Keratinocyte (primary cell): ENCODE data around the gene HGS. TPM values are rescaled to one million over a fixed set of nuclear protein-coding genes. Genes with fewer than 3 reads are reported as not detected.

Experiments used
- DNase-seq: peaks from one replicate; pipeline ENCODE4 v3.0.0-alpha.2; 2011; ENCODE audit warnings: low read depth, missing footprints, low spot score
- FAIRE-seq: peaks from 2 replicates; lab custom pipeline; 2011; peaks lifted over from hg19 to GRCh38; lab: Jason Lieb, UNC
- H2AFZ ChIP-seq: 2 replicates; pipeline ENCODE4 v1.6.0; 2012; ENCODE audit warnings: low read length, control low read depth, inconsistent platforms; ENCODE audit not compliant: control insufficient read depth
- H3K27ac ChIP-seq: 2 replicates; pipeline ENCODE4 v1.5.1; 2011; ENCODE audit warnings: low read length; ENCODE audit not compliant: control insufficient read depth, insufficient read depth
- H3K27me3 ChIP-seq: 3 replicates; pipeline ENCODE4 v1.6.0; 2011; ENCODE audit warnings: low read length; ENCODE audit not compliant: control insufficient read depth, insufficient read depth; ENCODE audit errors: extremely low read depth
- H3K36me3 ChIP-seq, 2 experiments: 2 replicates in 1 of 2; 3 replicates in 1 of 2; pipeline ENCODE4 v1.5.1; 2011; ENCODE audit warnings: low read length in 2 of 2, mild to moderate bottlenecking in 1 of 2; ENCODE audit not compliant: control insufficient read depth in 2 of 2, insufficient read depth in 2 of 2; ENCODE audit errors: extremely low read depth in 1 of 2
- H3K4me1 ChIP-seq: 3 replicates; pipeline ENCODE4 v1.5.1; 2011; ENCODE audit warnings: low read length; ENCODE audit not compliant: control insufficient read depth, insufficient read depth; ENCODE audit errors: extremely low read depth
- H3K4me2 ChIP-seq: 3 replicates; pipeline ENCODE4 v1.6.0; 2011; ENCODE audit warnings: low read depth, low read length; ENCODE audit not compliant: control insufficient read depth, insufficient read depth; ENCODE audit errors: extremely low read depth
- H3K4me3 ChIP-seq, 3 experiments: fragments of 200-600 bp in 1 of 3; sonication (generic) in 1 of 3; 2 replicates in 2 of 3; 3 replicates in 1 of 3; pipeline ENCODE4 v1.5.1; 2011 to 2016; ENCODE audit warnings: low read length in 3 of 3, mild to moderate bottlenecking in 3 of 3, control low read depth in 2 of 3, inconsistent platforms in 1 of 3, low read depth in 1 of 3, mixed read lengths in 1 of 3, mixed run types in 1 of 3, moderate library complexity in 1 of 3; ENCODE audit not compliant: control insufficient read depth in 2 of 3, insufficient read depth in 2 of 3; ENCODE audit errors: extremely low read depth in 1 of 3
- H3K79me2 ChIP-seq: 2 replicates; pipeline ENCODE4 v1.6.0; 2012; ENCODE audit warnings: low read length; ENCODE audit not compliant: control insufficient read depth, insufficient read depth
- H3K9ac ChIP-seq: 3 replicates; pipeline ENCODE4 v1.6.0; 2011; ENCODE audit warnings: low read length; ENCODE audit not compliant: control insufficient read depth, insufficient read depth; ENCODE audit errors: extremely low read depth
- H3K9me1 ChIP-seq: 3 replicates; pipeline ENCODE4 v1.6.0; 2011; ENCODE audit warnings: low read length; ENCODE audit not compliant: control insufficient read depth, insufficient read depth; ENCODE audit errors: extremely low read depth
- H3K9me3 ChIP-seq: 2 replicates; pipeline ENCODE4 v1.5.1; 2012; ENCODE audit warnings: low read depth, low read length; ENCODE audit not compliant: control insufficient read depth
- H4K20me1 ChIP-seq: 3 replicates; pipeline ENCODE4 v1.6.0; 2011; ENCODE audit warnings: low read length; ENCODE audit not compliant: control insufficient read depth, insufficient read depth; ENCODE audit errors: extremely low read depth
- CTCF ChIP-seq, 3 experiments: IDR thresholded peaks in 1 of 3; conservative IDR thresholded peaks in 1 of 3; optimal IDR thresholded peaks in 1 of 3; 2 replicates in 2 of 3; 3 replicates in 1 of 3; pipeline versions ENCODE3 to v1.5.1; 2011; ENCODE audit warnings: low read length in 3 of 3, mild to moderate bottlenecking in 3 of 3, moderate library complexity in 2 of 3, control low read depth in 1 of 3, inconsistent platforms in 1 of 3; ENCODE audit not compliant: insufficient read depth in 2 of 3; ENCODE audit errors: extremely low read depth in 1 of 3
- EZH2 ChIP-seq: IDR thresholded peaks from one replicate; pipeline ENCODE4 v1.6.1; 2012; ENCODE audit warnings: inconsistent platforms, mild to moderate bottlenecking, low read length, moderate library complexity
- dilution Hi-C: fragments of 300-500 bp; cut with MboI; formaldehyde crosslinking; loops from one replicate; pipeline ENCODE4 v1.7.0; 2020; ENCODE audit warnings: low sequenced_read_pairs; ENCODE audit not compliant: extremely low pct_ligation_motif_present
- polyA plus RNA-seq, 5 experiments: library from polyadenylated mRNA; depleted of rRNA in 3 of 5; stranded (reverse) in 3 of 5; stranded (forward) in 1 of 5; unstranded in 1 of 5; fragments of >200 nt; gene quantifications; 1 replicate in 1 of 5; 2 replicates in 3 of 5; 3 replicates in 1 of 5; pipeline versions ENCODE4 v1.2.1 to v1.2.3, GENCODE V29; 2011 to 2012; ENCODE audit warnings: missing spikeins in 2 of 5, low read depth in 1 of 5, low replicate concordance in 1 of 5

HGS gene
- polyA plus RNA-seq, 1 donor (not counting 4 experiments of a cell fraction or from before 2014, with no cell fraction given): 79.6 TPM

- Histone ChIP-seq H3K9ac (no peak overlapping the region), H3K27me3 (no peaks in the 10 kb centered on the region), H3K9me1 (no peaks in the 10 kb centered on the region), H3K4me3 (no peak overlapping the region), H2AFZ (no peak overlapping the region), H3K36me3 (peaks cover 28 to 46% of the 10 kb centered on the region in 2 experiments), H3K9me3 (no peaks in the 10 kb centered on the region), H3K27ac (no peak overlapping the region), H3K79me2 (peaks cover 48% of the 10 kb centered on the region), H3K4me2 (no peak overlapping the region), H3K4me1 (peaks cover 21% of the 10 kb centered on the region), H4K20me1 (no peaks in the 10 kb centered on the region)
- FAIRE-seq (no peak), DNase-seq (no peak)
- dilution Hi-C loops: no loop called here
- no peak for TF ChIP-seq EZH2
- no peak for TF ChIP-seq CTCF (optimal IDR thresholded peaks at IDR 0.05 in 1 of 3, IDR thresholded peaks at IDR 0.05 in 1 of 3, conservative IDR thresholded peaks at IDR 0.05 in 1 of 3; ENCODE audit: extremely low read depth in 1 of 3, insufficient read depth in 2 of 3, low read length in 3 of 3)
These were observed 22.4 kb downstream of the HGS start for GRCh38 chr17:81706232-81706611.

GRCh38 chr17:81706757-81707624, 23.2 kb downstream of the HGS start:
- Histone ChIP-seq H3K4me3 (no peak overlapping the region), H3K36me3 (peaks cover 25 to 39% of the 10 kb centered on the region in 2 experiments), H3K27ac (no peak overlapping the region), H3K9me1 (no peaks in the 10 kb centered on the region), H2AFZ (no peak overlapping the region), H3K27me3 (no peaks in the 10 kb centered on the region), H3K9me3 (no peaks in the 10 kb centered on the region), H3K9ac (no peak overlapping the region), H4K20me1 (no peaks in the 10 kb centered on the region), H3K79me2 (peaks cover 41% of the 10 kb centered on the region), H3K4me2 (no peak overlapping the region), H3K4me1 (peaks cover 17% of the 10 kb centered on the region)
- DNase-seq: no peak
- no peak for FAIRE-seq
- TF ChIP-seq EZH2: no peak
- no peak for TF ChIP-seq CTCF (optimal IDR thresholded peaks at IDR 0.05 in 1 of 3, IDR thresholded peaks at IDR 0.05 in 1 of 3, conservative IDR thresholded peaks at IDR 0.05 in 1 of 3; ENCODE audit: extremely low read depth in 1 of 3, insufficient read depth in 2 of 3, low read length in 3 of 3)
- dilution Hi-C loops: no loop called here
